NCI-H345 treated with DMSO at 0.1 percent for 48 hours (cell line): ENCODE data around the gene QRFP.

Experiments used
- DNase-seq: peaks from one replicate; lab custom pipeline; 2025; ENCODE audit not compliant: unreplicated experiment; lab: John Stamatoyannopoulos, UW

The QRFP gene

GRCh38 chr9:130891688-130892476 is 4.7 kb downstream of the QRFP start:
- no peak for DNase-seq

GRCh38 chr9:130890870-130891687 is 5.5 kb downstream of the QRFP start:
- DNase-seq = no peak

- DNase-seq = no peak
Measured at GRCh38 chr9:130890124-130890523, 6.5 kb downstream of the QRFP start.

GRCh38 chr9:130888146-130888885 is 8.3 kb downstream of the QRFP start:
- DNase-seq = no peak

- DNase-seq = no peak
Measured at GRCh38 chr9:130887494-130888144, 9.0 kb downstream of the QRFP start.

- no peak for DNase-seq
Measured at GRCh38 chr9:130886981-130887380, 9.6 kb downstream of the QRFP start.

GRCh38 chr9:130885484-130886375 is 10.9 kb downstream of the QRFP start:
- DNase-seq = no peak

- DNase-seq = no peak
Measured at GRCh38 chr9:130884542-130885483, 11.8 kb downstream of the QRFP start.

- DNase-seq = no peak
Measured at GRCh38 chr9:130884111-130884531, 12.5 kb downstream of the QRFP start.

- DNase-seq = no peak
Measured at GRCh38 chr9:130883479-130883878, 13.1 kb downstream of the QRFP start.

- DNase-seq = no peak
Measured at GRCh38 chr9:130882696-130883225, 13.9 kb downstream of the QRFP start.

GRCh38 chr9:130881516-130881915 is 15.1 kb downstream of the QRFP start:
- DNase-seq = no peak

GRCh38 chr9:130880599-130881220 is 15.9 kb downstream of the QRFP start:
- no peak for DNase-seq

GRCh38 chr9:130879863-130880411 is 16.7 kb downstream of the QRFP start:
- DNase-seq = no peak

- no peak for DNase-seq
Measured at GRCh38 chr9:130878295-130878694, 18.3 kb downstream of the QRFP start.

- DNase-seq = no peak
Measured at GRCh38 chr9:130877300-130877699, 19.3 kb downstream of the QRFP start.

- no peak for DNase-seq
Measured at GRCh38 chr9:130874783-130875182, 21.8 kb downstream of the QRFP start.

- DNase-seq = no peak
Measured at GRCh38 chr9:130873966-130874365, 22.6 kb downstream of the QRFP start.
